Activated CD8-positive, alpha-beta T cell treated with anti-CD3 and anti-CD28 coated beads, Interleukin-2, amount 10 ng/mL, durations not matched to agents 7 days and 5 days (primary cell): ENCODE data around the gene PRDM15. TPM values are rescaled to one million over a fixed set of nuclear protein-coding genes. Genes with fewer than 3 reads are reported as not detected.

Experiments used
- ATAC-seq: fragments of 150-1000 bp; cut with Tn5 transposase; one replicate; pipeline ENCODE4 v1.10.0; 2021; ENCODE audit warnings: moderate library complexity
- CTCF ChIA-PET: fragments of 350-600 bp; sonication (Branson Sonifier 250); formaldehyde crosslinking; loops from one replicate; lab custom pipeline; 2021; ENCODE audit warnings: antibody characterized with exemption; lab: Charles Lee
- POLR2A ChIA-PET: fragments of 350-600 bp; sonication (Branson Sonifier 250); formaldehyde crosslinking; loops from one replicate; lab custom pipeline; 2021; ENCODE audit warnings: antibody characterized with exemption; lab: Charles Lee
- DNase-seq: peaks from one replicate; pipeline ENCODE4 v3.0.0-alpha.2; 2020
- H3K27ac Mint-ChIP-seq: one replicate; pipeline ENCODE4 v1.8.0; 2021; ENCODE audit warnings: mild to moderate bottlenecking, mixed read lengths
- H3K27me3 Mint-ChIP-seq: one replicate; pipeline ENCODE4 v1.8.0; 2021; ENCODE audit warnings: low read depth, mixed read lengths
- H3K36me3 Mint-ChIP-seq: one replicate; pipeline ENCODE4 v1.8.0; 2021; ENCODE audit warnings: low read depth, mixed read lengths
- H3K4me1 Mint-ChIP-seq: one replicate; pipeline ENCODE4 v1.8.0; 2021; ENCODE audit warnings: low read depth, mixed read lengths
- H3K4me3 Mint-ChIP-seq: one replicate; pipeline ENCODE4 v1.8.0; 2021; ENCODE audit warnings: mild to moderate bottlenecking, mixed read lengths
- H3K9me3 Mint-ChIP-seq: one replicate; pipeline ENCODE4 v1.8.0; 2022; ENCODE audit warnings: mixed read lengths; ENCODE audit not compliant: insufficient read depth
- total RNA-seq, 2 experiments: library from RNA; stranded (reverse); gene quantifications; one replicate each; pipeline ENCODE4 v1.2.3, GENCODE V29; 2021

Gene PRDM15
- total RNA-seq, 2 experiments from 2014 or later: 8.5 to 9.6 TPM

DNA sequence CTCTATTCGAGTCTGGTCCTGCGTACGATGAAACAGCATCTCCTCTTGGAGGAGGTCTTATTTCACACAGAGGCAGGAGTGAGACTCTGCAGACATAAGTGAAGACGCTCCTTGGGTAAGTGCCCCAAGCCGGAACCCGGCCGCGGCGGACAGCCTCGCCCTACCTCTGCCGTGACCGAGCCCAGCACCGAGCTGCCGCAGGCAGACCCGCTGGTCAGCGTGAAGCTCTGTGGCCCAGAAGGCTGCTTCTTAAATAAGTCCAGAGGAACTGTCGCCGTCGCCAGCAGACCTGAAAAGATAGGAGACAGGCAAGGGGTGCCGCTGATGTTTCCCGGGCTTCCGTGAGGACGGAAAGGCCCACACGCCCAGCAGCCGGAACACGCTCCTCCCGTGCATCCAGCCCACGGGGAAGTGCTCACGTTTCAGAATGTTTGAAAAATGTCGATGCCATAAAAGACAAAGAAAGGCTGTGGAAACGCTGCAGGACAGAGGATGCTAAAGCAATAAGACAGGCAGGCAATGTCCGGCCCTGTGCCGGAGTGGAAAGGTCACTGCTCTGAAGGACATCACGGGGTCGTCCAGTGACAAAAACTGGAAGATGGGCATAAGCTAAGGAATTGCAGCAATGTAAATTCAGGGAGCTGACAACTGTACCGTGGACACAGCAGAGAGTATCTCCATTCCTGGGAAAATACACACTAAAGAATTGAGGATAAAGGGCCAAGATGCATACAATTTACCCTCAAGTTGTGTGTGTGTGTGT is 28.5 kb upstream of the PRDM15 start:
- ChIA-PET POLR2A (no interaction called here), CTCF (no interaction called here)
- DNase-seq: no peak
- Mint-ChIP-seq H3K9me3 (no peaks in the 10 kb centered on the region), H3K27ac (no peak overlapping the region), H3K36me3 (peaks cover 1% of the 10 kb centered on the region), H3K4me3 (no peak overlapping the region), H3K27me3 (no peaks in the 10 kb centered on the region), H3K4me1 (peaks cover 9% of the 10 kb centered on the region)
- ATAC-seq: no peak

DNA sequence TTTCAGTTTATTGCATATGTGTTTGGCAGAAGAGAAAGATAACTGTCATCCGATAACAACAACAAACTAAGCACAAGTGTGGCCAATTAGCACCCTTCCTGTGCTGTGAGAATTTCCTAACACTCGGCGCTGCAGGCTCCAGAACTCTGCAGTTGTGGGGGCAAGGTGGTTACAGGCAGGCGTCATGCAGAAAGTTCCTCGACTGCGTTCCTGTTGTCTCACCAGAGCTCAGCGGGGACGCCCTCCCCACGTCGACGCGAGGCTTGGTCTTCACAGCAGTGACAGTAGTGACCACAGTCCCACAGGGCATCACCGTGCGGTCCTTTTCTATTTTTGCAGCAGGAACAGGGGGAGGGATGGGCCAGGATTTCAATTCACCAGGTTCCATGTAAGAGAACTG is 27.6 kb upstream of the PRDM15 start:
- H3K27ac Mint-ChIP-seq: no peak overlapping the region
- H3K4me3 Mint-ChIP-seq: no peak overlapping the region
- ChIA-PET POLR2A (no interaction called here), CTCF (no interaction called here)
- H3K36me3 Mint-ChIP-seq: peaks cover 1% of the 10 kb centered on the region
- DNase-seq: no peak
- H3K27me3 Mint-ChIP-seq: no peaks in the 10 kb centered on the region
- ATAC-seq: no peak
- H3K4me1 Mint-ChIP-seq: peaks cover 9% of the 10 kb centered on the region
- no peaks in the 10 kb centered on the region for H3K9me3 Mint-ChIP-seq

DNA sequence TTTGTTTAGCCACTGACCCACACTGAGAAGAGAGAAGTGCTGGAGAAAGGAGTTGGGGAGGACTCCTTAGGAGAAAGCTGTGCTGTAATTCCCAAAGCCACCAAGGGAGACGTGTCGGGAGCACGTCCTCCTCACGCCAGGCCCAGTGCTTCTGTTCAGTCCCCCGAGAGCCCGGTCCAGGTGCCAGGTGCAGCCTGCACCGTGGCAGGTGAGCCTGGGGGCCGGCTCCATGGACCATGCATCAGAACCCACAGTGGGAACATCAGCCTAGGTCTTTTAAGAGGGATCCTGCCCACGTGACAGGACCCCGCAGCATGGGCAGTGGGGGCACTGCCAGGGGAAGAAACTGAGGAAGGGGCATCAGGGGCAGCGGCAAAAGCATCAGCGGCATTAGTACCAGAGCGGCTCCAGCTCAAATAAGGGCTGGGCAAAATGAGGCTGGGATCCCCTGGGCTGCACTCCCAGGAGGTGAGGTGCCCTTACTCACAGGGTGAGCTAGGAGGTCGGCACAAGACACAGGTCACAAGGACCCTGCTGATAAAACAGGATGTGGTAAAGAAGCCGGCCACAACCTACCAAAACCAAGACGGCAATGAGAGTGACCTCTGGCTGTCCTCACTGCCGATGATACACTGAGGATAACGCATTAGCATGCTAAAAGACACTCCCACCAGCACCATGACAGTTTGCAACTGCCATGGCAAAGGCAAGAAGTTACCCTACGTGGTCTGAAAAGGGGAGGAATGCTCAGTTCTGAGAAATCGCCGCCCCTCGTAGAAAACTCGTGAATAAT is 24.6 kb upstream of the PRDM15 start:
- H3K27me3 Mint-ChIP-seq: no peaks in the 10 kb centered on the region
- ChIA-PET POLR2A (no interaction called here), CTCF (interaction anchor here (0.7 kb wide), 1 partner anchor 23 kb away, joined by 3 read pairs; no protein-coding TSS in a partner anchor)
- peaks cover 8% of the 10 kb centered on the region for H3K36me3 Mint-ChIP-seq
- ATAC-seq (no peak), DNase-seq (no peak)
- no peak overlapping the region for H3K4me3 Mint-ChIP-seq
- H3K4me1 Mint-ChIP-seq: peaks cover 34% of the 10 kb centered on the region
- no peak overlapping the region for H3K27ac Mint-ChIP-seq
- H3K9me3 Mint-ChIP-seq: no peaks in the 10 kb centered on the region

DNA sequence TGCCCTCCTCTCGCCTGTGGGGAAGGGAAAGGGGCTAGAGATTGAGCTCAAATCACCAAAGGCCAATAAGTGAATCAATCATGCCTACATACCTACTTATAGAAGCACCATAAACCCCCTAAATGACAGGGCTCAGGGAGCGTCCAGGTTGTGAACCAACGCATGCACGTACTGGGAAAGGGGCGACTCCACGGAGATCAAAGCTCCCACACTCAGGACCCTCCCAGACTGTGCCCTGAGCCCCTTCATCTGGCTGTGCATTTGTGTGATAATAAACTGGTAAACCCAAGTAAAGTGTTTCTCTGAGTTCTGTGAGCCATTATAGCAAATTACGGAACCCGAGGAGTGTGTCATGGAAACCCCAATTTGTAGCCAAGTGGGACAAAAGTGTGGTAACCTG is 23.8 kb upstream of the PRDM15 start:
- ChIA-PET CTCF (interaction anchor here (0.7 to 1.2 kb wide), 4 partner anchors 24 to 356 kb away, joined by 3 to 7 read pairs (median 4); no protein-coding TSS in a partner anchor), POLR2A (no interaction called here)
- no peak overlapping the region for H3K4me3 Mint-ChIP-seq
- no peak for ATAC-seq
- no peaks in the 10 kb centered on the region for H3K27me3 Mint-ChIP-seq
- H3K9me3 Mint-ChIP-seq: no peaks in the 10 kb centered on the region
- H3K4me1 Mint-ChIP-seq: peaks cover 42% of the 10 kb centered on the region
- H3K27ac Mint-ChIP-seq: no peak overlapping the region
- peaks cover 10% of the 10 kb centered on the region for H3K36me3 Mint-ChIP-seq
- DNase-seq: no peak

DNA sequence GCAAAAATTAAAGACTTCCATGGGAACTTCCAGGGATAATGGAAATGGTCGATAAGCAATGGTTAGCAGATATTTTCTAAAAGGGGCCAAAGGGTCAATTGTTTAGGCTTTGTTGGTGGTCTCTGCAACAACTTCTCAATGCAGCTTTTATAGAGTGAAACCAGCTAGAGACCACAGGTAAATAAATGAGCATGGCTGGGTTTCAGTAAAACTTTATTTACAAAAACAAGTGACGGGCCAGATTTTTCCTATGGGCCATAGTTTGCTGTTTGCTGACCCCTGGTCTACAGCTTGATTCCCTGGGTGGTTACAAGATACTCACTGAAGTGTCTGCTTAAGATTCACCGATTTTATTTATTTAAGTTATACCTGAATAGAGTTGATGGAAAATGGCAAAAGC is 22.6 kb upstream of the PRDM15 start:
- H3K9me3 Mint-ChIP-seq: no peaks in the 10 kb centered on the region
- ATAC-seq (no peak), DNase-seq (no peak)
- H3K36me3 Mint-ChIP-seq: peaks cover 10% of the 10 kb centered on the region
- H3K4me1 Mint-ChIP-seq: peaks cover 49% of the 10 kb centered on the region
- H3K27ac Mint-ChIP-seq: no peak overlapping the region
- POLR2A ChIA-PET: no interaction called here
- CTCF ChIA-PET: interaction anchor here (1.2 to 1.7 kb wide), 2 partner anchors 216 to 357 kb away, joined by 3 to 5 read pairs; no protein-coding TSS in a partner anchor
- no peak overlapping the region for H3K4me3 Mint-ChIP-seq
- H3K27me3 Mint-ChIP-seq: no peaks in the 10 kb centered on the region

DNA sequence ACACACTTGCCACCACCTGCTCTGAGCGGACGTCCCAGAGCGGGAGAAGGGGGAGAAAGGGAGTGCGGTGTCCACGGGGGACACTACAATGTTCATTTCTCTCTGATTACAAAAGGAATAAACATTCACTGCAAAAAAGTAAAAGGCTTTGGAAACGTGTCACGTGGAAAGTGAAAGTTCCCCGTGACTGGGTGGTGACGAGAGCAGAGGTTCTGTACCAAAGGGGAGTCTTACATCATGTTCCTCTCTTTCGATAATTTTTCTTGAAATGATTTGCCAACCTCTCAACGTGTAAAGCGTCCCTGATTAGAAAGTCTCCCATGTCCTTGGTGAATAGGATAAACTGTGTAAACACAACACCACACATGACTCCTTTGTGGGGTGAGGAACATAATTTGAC is 22.0 kb upstream of the PRDM15 start:
- Mint-ChIP-seq H3K36me3 (peaks cover 10% of the 10 kb centered on the region), H3K4me1 (peaks cover 54% of the 10 kb centered on the region), H3K27me3 (no peaks in the 10 kb centered on the region), H3K4me3 (no peak overlapping the region), H3K27ac (no peak overlapping the region), H3K9me3 (no peaks in the 10 kb centered on the region)
- CTCF ChIA-PET: interaction anchor here (1.7 kb wide), 1 partner anchor 216 kb away, joined by 5 read pairs; no protein-coding TSS in a partner anchor
- DNase-seq: no peak
- ATAC-seq: no peak
- POLR2A ChIA-PET: no interaction called here

DNA sequence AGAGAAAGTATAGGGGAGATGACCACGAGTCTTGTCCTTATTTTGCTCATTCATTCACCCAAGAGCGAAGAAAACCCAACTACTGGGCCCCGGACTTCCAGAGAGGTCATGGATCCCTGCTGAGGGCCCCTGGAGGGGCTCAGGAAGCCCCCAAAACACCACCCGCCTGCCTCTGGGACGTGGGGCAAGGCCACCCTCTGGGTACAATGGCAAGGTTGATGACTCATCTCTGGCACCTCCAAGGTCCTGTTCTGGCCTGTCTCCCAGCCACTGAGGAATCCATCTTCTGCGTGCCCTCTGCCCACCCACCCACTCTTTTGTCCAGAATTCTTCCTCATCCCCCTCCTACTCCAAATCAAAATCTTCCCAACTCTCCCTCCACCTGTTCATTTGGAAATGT is 21.3 kb upstream of the PRDM15 start:
- Mint-ChIP-seq H3K9me3 (no peaks in the 10 kb centered on the region), H3K36me3 (peaks cover 10% of the 10 kb centered on the region), H3K27me3 (no peaks in the 10 kb centered on the region), H3K4me1 (peaks cover 61% of the 10 kb centered on the region), H3K4me3 (no peak overlapping the region), H3K27ac (no peak overlapping the region)
- no peak for DNase-seq
- POLR2A ChIA-PET: no interaction called here
- CTCF ChIA-PET: interaction anchor here (1.4 to 2.1 kb wide), 2 partner anchors 14 to 21 kb away, joined by 3 to 7 read pairs; partner anchors contain the start of gene PRDM15
- ATAC-seq: no peak

DNA sequence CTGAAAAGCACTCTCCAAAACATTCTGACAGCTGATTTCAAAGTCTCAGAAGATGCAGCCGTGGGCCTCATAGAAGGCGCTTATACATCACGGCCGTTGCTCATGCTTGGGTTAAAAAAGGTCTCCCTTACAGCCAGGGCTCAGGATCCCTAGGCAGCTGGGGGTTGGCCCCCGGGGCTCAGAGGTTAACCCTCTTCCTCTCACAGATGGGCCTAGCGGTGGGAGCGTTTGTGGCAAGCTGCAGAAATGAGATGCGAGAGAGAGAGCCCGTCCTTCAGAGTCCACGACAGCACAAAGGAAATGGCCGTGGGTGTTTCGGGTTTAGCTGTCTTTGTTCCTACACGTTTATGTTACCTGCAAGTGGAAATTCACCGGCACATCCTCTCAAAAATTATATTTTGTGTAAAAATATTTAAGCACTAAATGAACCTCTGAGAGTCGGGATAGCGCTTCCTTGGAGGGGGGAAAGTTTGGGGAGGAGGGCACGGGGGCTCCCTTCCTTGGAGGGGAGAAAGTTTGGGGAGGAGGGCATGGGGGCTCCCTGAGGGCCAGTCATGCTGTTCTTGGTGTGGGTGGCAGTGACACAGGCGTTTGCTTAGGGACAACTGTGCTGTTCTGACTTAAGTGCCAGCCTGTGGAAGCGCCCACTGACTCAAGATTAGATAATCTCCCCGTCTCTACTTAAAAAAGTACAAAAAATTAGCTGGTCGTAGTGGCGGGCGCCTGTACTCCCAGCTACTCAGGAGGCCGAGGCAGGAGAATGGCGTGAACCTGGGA is 20.5 kb upstream of the PRDM15 start:
- H3K4me1 Mint-ChIP-seq: peaks cover 65% of the 10 kb centered on the region
- peak; percentile 44 for ATAC-seq

DNA sequence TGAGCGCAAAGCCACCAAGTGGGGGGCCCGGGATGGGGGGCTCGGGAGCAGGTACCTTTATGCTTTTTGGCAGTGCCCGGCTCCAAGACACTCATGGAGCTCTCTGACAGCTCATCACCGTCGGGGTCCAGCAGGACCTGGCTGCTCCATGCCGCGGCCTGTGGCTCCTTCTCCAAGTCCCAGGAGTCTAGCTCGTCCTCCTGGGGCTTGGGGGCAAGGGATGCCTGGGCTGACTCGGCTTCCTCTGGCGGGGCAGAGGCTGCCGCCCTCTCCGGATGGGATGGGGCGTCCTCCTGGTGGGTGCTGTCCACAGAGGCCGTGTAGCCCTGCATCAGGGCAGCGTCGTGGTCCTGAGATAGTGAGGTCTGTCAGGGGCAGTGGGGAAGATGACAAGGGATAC is 19.9 kb upstream of the PRDM15 start:
- H3K4me3 Mint-ChIP-seq: no peak overlapping the region
- peak overlapping the region; percentile 80 for H3K27ac Mint-ChIP-seq
- POLR2A ChIA-PET: interaction anchor here (1.4 kb wide), 1 partner anchor 19 kb away, joined by 3 read pairs; no protein-coding TSS in a partner anchor
- H3K9me3 Mint-ChIP-seq: no peaks in the 10 kb centered on the region
- CTCF ChIA-PET: interaction anchor here (1.4 to 2.1 kb wide), 3 partner anchors 13 to 209 kb away, joined by 3 to 7 read pairs (median 6); partner anchors contain the start of gene PRDM15
- H3K4me1 Mint-ChIP-seq: peaks cover 63% of the 10 kb centered on the region
- H3K27me3 Mint-ChIP-seq: no peaks in the 10 kb centered on the region
- ATAC-seq (no peak), DNase-seq (no peak)
- peaks cover 10% of the 10 kb centered on the region for H3K36me3 Mint-ChIP-seq

More for the DNA sequence above, 20.5 kb upstream of the PRDM15 start:
- H3K9me3 Mint-ChIP-seq: no peaks in the 10 kb centered on the region
- CTCF ChIA-PET: interaction anchor here (1.4 to 2.1 kb wide), 3 partner anchors 13 to 208 kb away, joined by 3 to 7 read pairs (median 6); partner anchors contain the start of gene PRDM15
- H3K27ac Mint-ChIP-seq: peak overlapping the region; percentile 80
- POLR2A ChIA-PET: interaction anchor here (0.6 to 1.4 kb wide), 2 partner anchors 20 to 27 kb away, joined by 3 read pairs; no protein-coding TSS in a partner anchor
- H3K36me3 Mint-ChIP-seq: peaks cover 10% of the 10 kb centered on the region
- no peaks in the 10 kb centered on the region for H3K27me3 Mint-ChIP-seq
- peak overlapping the region; percentile 24 for H3K4me3 Mint-ChIP-seq
- peak; percentile 58 for DNase-seq

DNA sequence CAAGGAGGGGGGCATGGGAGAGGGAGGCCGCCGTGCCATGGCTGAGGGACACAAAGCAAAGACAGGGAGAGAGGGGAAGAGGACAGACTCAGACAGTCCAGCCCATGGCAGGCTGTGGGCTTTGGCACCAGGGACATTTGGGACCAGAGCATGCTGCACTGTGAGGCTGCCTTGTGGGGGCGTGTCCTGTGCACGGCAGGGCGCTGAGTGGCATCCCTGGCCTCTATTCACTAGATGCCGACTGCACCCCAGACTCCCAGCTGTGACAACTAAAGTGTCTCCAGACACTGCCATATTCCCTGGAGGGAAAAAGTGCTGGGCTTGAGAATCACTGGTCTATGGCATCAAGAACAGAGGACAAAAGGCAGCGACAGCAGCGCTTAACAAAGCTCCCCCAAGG is 18.6 kb upstream of the PRDM15 start:
- Mint-ChIP-seq H3K4me1 (peaks cover 56% of the 10 kb centered on the region), H3K36me3 (peaks cover 10% of the 10 kb centered on the region), H3K27me3 (no peaks in the 10 kb centered on the region), H3K4me3 (no peak overlapping the region), H3K9me3 (no peaks in the 10 kb centered on the region), H3K27ac (no peak overlapping the region)
- no peak for DNase-seq
- no peak for ATAC-seq
- ChIA-PET POLR2A (no interaction called here), CTCF (no interaction called here)

DNA sequence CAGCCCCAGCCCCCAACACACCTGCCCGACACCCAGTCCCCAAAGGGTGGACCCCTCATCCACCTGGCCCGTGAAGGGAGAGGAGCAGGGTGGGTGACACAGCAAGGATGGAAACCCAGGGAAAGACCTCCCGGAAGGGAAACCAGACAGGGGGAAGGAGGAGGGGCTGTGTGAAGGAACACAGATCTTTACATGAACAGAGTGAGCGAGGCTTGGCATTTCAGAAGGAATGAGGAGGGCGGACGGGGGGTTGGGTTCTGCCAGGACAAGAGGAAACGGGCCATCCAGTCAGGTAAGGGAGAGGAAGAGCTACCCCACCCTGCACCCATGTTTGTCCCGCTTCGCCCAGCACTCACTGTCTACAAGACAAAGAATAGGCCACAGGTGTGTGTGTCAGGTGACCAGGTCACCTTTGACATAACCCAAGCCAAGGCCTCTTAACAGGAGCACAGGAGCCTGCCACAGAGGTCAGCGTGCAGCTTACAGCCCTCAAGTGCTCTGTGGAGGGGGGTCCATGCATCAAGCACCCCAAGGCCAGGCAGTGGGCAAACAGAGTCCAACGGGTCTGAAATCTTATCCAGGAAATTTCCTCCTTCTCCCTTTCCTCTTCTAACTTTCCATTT is 18.0 kb upstream of the PRDM15 start:
- POLR2A ChIA-PET: no interaction called here
- DNase-seq: no peak
- H3K27ac Mint-ChIP-seq: no peak overlapping the region
- no peak overlapping the region for H3K4me3 Mint-ChIP-seq
- CTCF ChIA-PET: no interaction called here
- H3K27me3 Mint-ChIP-seq: no peaks in the 10 kb centered on the region
- H3K4me1 Mint-ChIP-seq: peaks cover 56% of the 10 kb centered on the region
- no peaks in the 10 kb centered on the region for H3K9me3 Mint-ChIP-seq
- no peak for ATAC-seq
- H3K36me3 Mint-ChIP-seq: peaks cover 10% of the 10 kb centered on the region
